HG03039 (cell line): Measurements from ENCODE around the gene ANK3.

Experiments
- ATAC-seq: cut with Tn5 transposase; IDR thresholded peaks from one replicate; pipeline ENCODE4 v1.9.1; 2021; ENCODE audit warnings: mild to moderate bottlenecking, moderate library complexity; ENCODE audit not compliant: unreplicated experiment

ANK3 gene

DNA sequence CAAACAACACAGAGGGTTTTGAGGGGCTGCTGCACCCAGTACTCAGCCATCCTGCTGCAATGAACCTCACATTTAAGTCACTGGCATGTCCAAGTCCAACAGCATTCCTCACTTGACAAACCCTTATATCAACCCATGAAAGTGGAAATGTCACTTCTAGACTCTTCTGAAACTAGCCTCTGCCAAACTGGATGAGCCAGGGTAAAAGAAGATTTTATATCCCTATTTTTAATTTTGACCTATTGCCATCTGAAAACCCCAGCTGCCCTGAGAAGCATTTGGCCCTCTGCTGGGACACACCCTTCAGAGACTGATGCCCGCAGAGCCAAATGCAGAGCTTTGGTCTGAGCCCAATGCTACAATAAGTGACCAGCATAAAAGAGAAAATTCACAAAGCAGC lies 201.1 kb downstream of the ANK3 start:
- ATAC-seq = no peak

DNA sequence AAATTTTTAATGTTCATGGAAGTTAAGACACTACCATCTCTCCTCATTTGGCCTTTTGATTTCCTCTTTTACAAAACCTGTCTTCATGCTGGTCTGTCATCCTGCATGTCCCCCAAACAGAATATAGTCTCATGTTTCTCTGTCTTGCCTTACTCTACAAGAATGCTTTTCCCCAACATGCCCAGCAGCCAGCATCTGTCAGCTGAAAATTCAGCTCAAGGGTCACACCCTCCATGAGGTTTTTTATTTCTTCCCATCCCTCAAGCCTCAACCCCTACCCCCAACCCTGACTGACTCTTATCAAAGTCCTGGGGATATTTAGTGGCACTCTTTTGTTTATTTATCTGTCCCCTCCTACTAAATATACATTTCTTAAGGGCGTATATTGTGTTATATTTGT lies 202.0 kb downstream of the ANK3 start:
- no peak for ATAC-seq

DNA sequence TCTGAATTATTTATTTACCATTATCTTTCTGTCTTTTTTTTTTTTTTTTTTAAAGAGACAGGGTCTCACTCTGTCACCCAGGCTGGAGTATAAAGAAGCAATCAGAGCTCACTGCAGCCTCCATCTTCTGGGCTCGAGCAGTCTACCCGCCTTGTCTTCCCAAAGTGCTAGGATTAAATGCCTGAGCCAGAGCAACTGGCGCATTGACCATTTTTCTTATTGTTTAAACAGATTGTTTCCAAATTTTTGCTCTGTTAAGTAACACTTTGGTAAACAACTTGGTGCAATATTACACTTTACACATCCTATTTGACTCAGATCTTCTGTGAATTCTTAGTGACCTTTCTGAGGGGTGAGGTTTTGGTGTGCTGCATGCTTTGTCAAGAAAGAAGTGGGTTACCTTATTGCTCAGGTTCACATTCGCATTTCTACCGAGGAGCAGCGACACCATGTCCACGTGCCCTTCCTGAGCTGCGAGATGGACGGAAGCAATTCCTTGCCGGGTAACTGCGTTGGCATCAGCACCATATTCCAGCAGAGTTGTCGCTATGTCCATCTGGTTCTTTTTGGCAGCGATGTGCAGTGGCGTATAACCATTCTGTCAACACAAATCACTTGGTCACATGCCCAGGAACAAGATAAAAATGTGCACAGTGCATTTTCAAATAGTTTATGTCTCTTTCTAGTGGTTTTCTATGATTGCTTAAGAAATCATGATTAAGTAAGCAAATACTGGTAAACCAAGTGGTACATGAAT lies 203.2 kb downstream of the ANK3 start:
- ATAC-seq = no peak

DNA sequence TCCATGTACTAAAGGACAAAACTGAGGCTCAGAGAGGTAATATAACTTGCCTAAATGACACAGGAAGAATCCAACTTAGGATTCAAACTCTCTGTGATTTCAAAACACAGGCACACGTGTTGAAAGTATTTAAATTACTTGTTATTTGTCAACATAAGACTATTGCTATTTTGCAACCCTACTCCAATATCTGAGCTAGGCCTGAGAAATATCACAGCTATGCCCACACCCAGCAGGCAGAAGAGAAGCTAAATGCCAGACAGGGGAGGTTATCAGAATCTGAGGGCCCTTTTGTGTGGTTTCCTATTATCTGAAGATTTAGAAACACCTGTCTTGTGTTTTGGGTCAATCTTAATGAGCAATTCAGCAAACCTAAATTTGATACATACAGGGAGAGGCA lies 204.3 kb downstream of the ANK3 start:
- ATAC-seq = no peak

DNA sequence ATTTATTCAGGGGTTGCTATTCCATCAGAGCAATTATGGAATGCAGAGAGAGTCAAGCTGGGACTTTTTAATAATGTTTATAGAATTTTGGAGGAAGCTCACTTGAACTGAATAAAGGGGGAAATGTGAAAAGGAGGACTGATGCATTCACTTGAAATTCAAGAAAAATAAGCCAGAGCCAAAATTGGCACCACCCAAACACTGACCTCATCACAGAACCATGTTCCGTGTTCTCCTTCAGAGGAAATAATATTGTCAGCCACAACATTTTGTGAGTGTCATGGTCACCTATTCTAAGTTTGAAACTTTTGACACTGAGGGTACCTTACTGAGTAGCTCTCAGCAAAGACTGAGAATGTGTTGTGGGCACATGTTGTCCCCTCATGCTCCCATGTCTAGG lies 207.0 kb downstream of the ANK3 start:
- no peak for ATAC-seq

DNA sequence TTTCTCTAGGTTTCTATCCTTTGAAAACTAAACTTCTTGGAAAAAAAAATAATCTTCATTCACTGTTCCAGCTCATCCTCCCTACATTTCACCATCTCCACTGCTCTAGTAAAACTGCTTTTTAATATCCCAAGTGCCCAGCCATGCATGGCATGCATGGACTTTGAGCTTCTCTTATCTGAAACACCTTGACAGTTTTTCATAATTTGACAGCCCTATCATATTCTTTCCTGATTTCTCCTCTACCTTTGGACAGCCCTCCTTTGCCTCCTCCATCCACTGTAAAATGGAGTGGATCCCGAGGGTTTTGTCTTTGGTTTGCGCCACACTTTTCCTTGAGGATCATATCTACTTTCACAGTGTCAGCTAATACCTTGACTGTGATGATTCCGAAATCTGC lies 212.8 kb downstream of the ANK3 start:
- ATAC-seq = no peak

DNA sequence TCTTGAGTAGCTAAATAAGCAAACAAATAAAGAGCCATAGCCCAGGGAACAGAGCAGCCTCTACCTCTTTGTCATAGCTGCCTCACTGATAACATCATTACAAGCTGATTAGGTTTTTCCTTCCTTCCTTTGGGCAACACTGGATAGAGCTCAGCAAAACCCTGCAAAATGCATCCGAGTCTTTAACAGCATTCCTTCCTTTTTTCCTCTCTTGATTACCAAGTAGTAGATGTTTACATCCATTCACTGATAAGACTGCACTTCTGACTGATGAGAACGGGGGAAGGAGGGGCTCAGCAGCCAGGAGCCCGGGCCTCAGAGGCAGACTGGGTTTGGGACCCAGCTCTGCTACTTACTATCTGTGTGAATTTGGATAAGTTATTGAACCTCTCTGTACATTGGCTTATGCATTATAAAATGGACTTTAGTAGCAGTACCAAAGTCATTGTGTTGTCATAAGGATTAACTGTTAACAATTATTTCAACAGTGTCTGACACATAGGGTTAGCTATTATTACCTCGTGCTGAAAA lies 214.2 kb downstream of the ANK3 start:
- no peak for ATAC-seq

DNA sequence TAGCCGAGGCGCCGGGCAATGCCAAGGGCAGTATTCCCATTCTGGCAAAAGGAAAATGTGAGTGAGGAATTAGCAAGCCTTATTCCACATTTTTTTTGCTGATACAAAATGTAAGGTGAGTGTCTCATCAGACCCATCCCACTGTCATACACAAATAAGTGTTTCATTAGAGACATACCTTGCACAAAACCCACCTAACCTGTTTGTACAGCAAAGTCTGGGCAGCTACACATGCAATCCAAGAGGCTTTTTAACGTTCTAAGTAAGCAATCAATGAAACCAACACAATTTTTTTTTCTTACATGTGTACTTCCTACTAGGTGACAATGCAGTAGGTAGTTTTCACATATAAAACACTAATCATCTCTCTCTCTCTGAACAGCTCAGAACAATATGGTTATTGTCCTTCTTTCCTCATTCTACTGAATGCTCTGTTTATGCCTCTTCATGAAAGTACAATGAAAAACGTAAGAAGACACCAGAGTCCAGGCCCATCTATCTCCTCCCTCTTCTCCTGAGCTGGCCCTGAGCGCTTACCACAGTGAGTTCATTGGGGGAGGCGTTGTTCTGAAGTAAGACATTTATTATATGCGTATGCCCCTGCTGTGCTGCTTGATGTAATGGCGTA lies 217.2 kb downstream of the ANK3 start:
- ATAC-seq = no peak

DNA sequence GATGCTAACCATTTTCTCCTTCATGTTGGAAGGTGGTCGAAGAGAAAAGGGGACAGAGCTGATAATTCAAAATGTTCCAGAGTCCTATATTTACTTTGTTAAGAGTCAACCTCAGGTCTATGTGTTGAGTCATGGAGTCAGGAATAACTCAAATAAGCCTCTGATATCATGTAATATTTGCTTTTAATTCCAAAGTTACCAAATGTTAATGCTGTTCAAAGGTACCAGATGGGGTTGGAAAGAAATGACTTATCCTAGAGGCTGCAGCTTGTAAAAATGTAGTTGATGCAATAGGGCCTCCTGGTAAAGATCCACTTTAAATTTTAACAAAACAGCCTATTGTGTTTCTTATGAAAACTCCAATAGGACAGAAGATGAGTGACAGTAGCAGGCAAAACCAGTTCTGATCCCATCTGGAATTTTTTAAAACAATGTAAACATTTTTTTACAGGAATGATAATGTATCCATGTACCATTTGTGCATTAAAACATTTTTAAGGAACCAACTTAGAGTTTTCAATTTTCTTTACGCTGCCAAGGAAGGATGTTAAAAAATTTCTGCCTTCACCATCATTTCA lies 218.2 kb downstream of the ANK3 start:
- ATAC-seq = no peak

DNA sequence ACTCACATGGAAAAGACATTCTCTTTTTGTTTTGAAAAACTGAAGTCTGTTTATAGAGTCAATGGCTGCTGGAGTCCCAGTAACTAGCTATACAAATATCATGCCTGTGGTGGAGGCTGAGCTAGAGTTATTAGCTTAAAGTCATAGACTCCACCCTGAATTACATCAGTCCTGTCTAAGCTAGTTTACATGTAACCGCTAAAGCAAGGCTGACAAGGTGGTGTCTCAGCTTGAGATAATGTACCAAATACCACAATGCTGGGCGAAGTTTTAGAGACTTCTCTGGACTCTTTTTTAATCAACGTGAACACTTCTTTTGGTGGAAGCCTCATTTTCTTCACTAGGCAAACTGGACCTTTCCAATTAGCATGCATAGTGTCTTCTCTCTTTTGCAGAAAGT lies 219.4 kb downstream of the ANK3 start:
- no peak for ATAC-seq

DNA sequence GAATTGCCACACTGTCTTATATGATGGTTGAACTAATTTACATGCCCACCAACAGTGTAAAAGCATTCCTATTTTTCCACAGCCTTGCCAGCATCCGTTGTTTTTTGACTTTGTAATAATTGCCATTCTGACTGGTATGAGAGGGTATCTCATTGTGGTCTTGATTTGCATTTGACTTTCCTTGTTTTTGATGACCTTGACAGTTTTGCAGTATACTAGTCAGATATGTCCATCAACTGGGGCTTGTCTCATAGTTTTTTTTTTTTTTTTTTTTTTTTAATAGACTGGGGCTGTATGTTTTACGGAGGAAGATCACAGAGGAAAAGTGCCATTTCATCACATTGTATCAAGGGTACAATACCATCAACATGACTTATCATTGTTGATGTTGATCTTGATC lies 220.6 kb downstream of the ANK3 start:
- ATAC-seq = no peak

DNA sequence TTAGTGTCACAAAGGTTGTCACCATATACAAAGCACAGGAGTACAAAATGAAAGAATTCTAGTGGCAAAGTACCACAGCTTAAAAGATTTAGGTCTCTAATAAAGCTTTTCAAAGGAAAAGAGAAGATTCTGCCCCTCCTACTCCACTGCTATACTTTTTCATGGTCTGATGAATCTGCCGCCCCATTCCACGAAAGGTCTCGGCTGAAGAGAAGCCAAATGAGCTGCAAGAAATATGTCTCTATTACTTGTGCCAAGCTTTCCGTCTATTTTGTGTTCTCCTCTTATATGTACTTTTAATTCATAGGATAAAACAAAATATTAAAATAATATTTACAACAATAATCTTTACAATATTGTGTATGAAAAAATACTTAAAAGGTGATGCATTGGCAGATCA lies 222.6 kb downstream of the ANK3 start:
- ATAC-seq = no peak

DNA sequence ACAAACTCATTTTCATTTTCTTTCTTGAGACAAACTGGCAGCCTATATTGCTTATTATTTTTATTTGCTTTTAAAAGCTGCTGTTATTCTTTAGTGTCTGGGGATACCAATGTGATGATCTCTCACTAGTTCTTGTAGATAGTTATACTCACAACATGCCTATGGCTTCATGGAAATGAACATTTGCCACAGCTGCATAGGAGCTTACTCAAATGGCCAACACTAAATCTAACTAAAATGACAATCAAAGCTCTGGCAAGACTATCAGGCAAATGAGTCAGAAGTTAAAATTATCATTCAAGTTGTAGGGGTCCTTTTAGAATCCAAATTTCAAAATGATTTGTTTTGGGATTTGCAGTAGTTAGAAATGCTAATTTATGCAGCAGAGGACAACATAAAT lies 225.9 kb downstream of the ANK3 start:
- ATAC-seq = no peak

DNA sequence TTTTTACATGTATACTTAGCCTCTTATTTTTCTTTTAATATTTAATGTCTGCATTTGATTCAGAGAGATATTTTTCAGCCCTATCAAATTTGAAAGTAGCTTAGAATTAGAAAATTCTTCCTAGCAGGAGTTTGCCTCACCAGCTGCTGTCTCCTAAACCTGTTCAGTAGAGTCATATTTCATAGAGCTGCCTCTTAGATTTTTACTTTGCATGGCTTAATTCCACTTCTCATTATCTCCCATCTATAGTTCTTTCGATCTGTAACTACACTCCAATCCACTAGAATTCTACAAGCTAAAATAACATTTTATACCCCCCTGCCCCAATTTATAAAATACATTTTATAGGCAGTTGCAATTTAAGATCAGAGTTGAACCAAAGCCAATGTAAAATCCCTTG lies 227.0 kb downstream of the ANK3 start:
- ATAC-seq = no peak

DNA sequence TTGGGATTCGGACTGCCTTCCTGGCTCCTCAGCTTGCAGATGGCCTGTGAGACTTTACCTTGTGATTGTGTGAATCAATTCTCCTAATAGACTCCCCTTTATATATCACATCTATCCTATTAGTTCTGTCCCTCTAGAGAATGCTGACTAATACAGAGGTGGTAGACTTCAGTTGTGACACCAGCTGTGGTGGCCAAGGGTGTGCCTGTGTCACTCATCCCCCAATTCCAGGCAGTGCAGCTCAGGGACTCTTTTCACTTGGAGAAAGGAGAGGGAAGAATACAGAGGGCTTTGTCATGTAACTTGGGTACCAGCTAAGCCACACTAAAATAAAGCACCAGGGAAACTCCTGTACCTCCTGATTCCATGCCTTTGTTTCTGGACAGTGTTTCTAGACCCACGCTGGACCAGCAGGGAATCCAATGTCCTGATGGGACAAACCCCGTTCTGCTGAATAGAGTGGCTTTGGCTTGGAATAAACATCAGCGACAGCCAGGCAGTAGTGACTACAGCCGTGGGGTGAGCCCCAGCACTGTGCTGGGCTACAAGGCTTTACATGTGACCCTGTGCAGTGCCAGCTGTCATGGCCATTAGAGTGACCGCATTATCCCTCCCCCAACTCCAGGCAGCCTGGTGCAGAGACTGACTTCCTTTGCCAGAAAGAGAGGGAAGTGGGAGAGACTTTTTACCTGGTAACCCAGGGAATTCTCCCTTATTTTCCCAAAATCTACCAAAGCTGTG lies 233.6 kb downstream of the ANK3 start:
- no peak for ATAC-seq

DNA sequence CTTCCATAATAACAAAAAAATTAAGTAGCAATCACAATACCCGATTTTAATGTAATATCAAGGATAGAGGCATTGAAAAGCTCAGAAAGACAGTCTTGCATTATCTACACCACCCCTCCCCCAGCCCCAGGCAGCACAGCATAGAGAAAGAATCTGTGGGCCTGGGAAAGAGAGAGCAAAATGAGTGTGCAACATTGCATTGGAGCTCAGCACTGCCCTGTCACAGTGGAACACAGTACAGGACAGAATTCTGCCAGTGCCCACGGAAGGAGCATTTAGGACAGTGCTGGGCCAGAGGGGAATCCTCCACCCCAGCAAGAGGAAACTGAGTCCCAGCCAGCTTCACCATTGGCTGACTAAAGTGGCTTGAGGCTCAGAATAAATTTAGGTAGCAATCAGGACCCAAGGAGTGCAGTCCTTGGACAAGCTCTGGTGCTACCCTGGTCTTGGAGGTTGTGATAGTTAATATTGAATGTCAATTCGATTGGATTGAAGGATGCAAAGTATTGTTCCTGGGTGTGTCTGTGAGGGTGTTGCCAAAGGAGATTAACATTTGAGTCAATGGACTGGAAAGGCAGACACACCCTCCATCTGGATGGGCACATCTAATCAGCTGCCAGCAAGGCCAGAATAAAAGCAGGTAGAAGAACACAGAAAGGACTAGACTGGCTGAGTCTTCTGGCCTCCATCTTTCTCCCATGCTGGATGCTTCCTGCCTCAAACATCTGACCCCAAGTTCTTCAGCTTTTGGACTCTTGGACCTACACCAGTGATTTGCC lies 234.4 kb downstream of the ANK3 start:
- no peak for ATAC-seq

DNA sequence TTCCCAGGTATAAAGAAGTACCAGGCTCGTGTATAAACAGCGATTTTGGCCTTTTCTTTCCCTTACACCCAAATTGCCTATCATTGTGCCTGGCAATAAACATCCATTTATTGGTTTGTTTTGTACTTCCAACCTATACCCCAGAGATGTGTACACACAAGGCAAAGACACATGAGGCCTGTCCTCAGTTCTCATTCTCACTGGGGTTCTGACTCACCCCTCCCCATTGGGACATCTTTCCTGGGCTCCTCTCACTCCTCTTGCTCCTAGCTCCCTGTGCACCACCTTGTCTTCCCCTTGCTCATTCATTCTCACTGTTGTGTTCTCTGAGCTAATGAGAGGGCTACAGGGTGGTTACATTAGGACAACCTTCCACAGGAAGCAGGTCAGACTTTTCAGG lies 240.7 kb downstream of the ANK3 start:
- no peak for ATAC-seq

DNA sequence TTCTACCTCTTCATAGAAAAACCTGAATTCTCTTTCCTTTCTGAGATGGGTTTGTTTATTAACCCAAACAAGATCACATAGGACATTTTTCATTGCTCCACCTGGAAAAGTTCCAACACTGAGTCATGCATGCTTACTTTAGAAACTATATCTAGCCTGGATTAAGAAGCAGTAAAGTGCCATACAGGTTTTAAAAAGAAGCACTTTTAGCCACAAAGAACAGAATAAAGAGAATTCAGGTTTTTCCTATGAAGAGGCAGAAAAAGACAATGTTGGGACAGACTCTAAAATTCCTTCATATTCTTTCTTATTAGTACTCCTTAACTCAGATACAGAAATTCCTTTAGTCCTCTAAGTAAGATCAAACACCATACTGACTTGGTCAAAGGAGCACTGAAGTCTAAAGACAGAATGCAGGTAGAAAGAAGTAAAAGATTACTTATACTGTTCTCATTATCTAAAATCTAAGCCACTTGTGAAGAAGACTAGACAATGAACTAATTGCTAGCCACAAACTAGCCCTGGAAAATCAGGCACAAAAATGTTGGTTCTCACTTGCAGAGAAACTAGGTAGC lies 241.3 kb downstream of the ANK3 start:
- ATAC-seq = no peak

DNA sequence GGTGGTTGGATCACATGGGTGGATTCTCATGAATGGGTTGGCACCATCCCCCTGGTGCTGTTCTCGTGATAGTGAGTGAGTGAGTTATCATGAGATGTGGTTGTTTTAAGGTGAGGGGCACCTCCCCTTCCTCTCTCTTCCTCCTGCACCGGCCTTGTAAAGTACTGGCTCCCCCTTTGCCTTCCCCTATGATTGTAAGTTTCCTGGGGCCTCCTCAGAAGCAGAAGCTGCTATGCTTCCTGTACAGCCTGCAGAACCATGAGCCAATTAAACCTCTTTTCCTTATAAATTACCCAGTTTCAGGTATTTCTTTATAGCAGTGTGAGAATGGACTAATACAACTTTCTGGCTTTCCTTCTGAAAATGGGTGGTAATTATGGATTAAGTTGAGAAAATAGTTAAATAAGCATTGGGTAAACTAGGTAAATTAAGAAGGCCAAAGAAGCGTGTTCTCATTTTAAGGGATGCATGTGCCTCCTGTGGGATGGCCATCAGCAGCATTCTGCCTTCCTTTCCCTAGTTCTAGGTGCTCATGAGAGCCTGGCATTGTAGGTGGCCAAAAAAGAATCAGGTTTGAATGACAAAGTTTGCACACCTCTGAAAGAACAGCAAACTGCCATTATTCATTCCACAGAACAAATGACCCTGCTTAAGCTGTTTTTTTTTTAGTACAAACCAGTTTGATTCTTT lies 242.0 kb downstream of the ANK3 start:
- ATAC-seq = no peak

DNA sequence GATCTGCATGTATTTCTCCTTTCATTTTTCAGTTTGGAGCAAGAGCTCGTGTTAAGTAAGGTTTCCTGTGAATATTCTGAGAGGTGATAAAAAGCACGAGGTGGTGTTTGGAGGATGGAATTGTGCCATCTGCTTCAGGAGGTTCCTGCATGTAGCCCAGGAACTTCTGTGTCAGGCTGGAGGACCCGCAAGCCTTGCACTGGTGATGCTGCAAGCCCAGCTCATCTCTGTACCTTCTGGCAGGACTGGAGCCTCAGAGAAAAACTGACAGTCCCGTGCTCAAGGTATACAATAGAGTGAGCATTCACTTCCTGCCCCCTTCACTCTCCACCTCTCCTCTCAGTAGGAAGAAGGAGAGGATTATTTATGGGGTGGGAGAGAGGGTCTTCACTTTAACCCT lies 242.7 kb downstream of the ANK3 start:
- ATAC-seq = no peak
